GM12864 (cell line): ENCODE data around the gene EIF5.
A peak's percentile ranks its signal among the peaks of the same experiment; 100 is the strongest.

ENCODE experiments used
- DNase-seq: peaks from one replicate; pipeline ENCODE4 v3.0.0-alpha.2; 2011; ENCODE audit warnings: low read depth
- H3K4me3 ChIP-seq: 2 replicates; pipeline ENCODE4 v1.5.1; 2011; ENCODE audit warnings: mild to moderate bottlenecking, low read depth, low read length, control low read depth
- TF ChIP-seq, protein P1 (sequence below): IDR thresholded peaks from 2 replicates; pipeline ENCODE4 v1.5.1; 2011; ENCODE audit warnings: low read depth, mild to moderate bottlenecking, moderate library complexity, low read length, control low read depth, inconsistent platforms; ENCODE audit errors: missing control alignments

Gene EIF5

DNA sequence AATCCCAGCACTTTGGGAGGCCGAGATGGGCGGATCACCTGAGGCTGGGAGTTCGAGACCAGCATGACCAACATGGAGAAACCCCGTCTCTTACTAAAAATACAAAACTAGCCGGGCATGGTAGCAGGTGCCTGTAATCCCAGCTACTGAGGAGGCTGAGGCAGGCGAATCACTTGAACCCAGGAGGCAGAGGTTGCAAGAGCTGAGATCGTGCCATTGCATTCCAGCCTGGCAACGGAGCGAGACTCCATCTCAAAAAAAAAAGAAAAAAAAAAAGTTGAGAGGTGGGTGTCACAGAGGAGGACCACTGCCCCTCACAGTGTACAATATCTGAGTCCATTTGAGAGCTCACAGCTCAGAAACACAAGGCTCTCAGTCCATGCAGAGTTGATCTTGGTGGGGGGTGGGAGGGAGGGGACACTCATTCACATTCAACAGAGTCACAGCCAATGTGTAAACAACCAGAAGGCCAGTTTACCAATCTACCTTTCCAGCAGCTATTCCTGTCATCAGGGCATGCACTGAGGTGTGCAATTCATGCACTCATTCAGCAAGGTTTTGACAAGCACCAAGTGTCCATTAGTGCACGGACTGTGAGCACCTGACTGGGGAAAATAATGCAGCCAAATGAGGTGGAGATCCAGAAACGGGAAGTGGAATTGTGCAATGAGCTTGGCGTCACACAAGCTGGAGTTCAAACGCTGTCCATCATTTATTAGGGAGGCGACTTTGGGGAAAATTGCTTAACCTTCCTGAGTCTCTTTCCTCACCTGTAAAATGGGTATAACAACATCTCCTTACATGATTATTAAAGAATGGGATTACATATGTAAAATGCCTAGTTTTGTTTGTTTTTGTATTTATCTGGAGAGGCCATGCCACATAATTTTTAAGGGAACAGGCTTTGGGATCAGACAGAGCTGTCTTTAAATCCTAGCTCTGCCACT lies 4.4 kb upstream of the EIF5 start:
- TF ChIP-seq, protein P1, sequence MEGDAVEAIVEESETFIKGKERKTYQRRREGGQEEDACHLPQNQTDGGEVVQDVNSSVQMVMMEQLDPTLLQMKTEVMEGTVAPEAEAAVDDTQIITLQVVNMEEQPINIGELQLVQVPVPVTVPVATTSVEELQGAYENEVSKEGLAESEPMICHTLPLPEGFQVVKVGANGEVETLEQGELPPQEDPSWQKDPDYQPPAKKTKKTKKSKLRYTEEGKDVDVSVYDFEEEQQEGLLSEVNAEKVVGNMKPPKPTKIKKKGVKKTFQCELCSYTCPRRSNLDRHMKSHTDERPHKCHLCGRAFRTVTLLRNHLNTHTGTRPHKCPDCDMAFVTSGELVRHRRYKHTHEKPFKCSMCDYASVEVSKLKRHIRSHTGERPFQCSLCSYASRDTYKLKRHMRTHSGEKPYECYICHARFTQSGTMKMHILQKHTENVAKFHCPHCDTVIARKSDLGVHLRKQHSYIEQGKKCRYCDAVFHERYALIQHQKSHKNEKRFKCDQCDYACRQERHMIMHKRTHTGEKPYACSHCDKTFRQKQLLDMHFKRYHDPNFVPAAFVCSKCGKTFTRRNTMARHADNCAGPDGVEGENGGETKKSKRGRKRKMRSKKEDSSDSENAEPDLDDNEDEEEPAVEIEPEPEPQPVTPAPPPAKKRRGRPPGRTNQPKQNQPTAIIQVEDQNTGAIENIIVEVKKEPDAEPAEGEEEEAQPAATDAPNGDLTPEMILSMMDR = no peak
- no peak overlapping the region for H3K4me3 ChIP-seq
- DNase-seq = no peak

DNA sequence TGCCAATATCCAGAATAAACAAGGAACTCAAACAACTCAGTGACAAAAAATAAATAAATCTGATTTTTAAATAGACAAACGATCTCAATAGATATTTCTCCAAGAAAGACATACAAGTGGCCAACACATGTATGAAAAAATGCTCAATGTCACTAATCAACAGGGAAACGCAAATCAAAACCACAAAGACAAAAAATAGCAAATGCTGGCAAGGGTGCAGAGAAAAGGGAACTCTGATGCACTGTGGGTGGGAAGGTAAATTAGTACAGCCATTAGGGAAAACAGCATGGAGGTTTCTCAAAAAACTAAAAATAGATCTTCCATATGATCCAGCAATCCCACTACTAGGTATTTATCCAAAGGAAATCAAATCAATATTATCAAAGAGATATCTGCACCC lies 3.5 kb upstream of the EIF5 start:
- DNase-seq = no peak
- H3K4me3 ChIP-seq = no peak overlapping the region
- TF ChIP-seq, protein P1 = no peak

DNA sequence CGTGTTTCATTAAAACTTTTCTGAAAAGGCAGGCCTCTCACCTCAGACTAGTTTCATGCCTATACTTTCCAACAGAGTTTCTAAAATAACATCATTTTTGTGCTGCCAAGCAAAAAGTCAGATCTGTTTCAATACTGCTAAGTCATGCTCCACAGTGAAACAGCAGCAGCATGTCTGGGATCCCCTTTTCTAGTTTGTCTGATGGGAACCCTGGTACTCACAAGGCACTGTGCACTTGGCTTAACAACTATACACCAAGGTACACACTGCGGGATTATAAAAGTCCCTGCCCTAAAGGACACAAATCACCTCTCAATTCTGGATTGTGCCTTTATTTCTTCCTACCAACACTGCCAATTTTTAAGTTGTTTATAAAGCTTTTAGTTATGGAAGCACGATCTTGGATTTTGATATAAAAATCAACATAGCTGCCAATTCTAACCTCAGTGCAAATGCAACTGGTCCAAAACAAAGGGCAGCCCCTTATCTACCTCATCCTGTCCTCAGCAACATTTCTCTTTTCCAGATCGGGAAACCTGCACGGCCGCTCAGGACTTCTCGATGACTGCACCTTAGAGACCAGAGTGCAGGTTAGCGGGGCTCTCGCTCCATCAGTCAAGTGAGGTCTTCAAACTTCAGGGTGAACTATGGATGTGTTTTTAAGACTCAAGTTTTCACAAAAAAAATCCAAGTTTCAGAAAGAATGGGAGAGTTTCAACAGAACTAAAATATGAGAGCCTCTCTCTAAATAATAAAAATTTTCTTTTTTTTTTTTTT lies 1.7 kb upstream of the EIF5 start:
- H3K4me3 ChIP-seq = peak overlapping the region; percentile 98
- TF ChIP-seq, protein P1 = no peak
- peak; percentile 40 for DNase-seq

DNA sequence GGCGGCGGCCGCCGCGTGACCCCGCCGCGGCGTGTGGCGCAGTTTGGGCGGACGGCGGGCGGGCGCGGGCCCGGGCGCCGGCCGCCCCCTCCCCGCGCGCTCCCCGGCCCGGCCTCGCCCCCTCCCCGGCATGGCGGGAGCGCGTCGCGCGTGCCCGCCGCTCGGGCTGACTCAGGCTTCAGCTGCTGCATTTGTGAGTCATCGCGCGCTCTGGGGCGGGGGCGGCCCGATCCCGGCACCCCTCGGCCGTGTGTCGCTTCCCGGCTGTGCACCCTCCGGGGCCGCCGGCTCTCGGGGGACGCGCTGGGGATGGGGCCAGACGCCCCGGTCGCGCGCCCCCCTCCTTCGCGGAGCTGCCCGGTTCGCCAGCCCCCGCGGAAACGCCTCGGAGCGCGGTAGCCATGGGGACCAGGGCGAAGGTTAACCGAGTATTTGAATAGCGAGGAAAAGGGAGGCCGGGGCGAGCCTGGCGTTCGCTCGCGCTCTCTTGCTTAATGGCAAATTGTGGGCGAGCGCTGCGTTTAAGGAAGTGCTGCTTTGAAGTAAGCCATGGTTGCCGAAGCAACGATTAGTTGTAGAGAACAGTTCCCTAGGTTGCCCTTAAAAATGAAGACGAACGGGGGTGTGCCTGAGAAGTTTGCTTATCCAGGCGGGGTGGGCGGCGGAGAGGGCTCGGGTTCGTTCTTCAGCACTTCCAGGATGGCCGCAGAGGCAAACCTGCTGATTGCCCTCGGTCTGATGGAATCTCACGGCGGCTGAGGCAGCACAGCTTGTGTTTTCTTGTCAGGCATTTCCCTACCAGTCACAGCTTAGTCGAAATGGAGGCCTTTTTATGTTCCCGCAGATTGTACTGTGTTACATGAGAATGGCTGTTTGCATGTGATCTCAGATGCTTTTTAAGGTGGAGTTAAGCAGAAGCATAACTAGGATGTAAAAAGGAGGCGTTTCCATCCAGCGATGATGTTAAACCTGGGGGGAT lies 896 bp downstream of the EIF5 start:
- TF ChIP-seq, protein P1 = no peak
- no peak for DNase-seq
- peak overlapping the region; percentile 98 for H3K4me3 ChIP-seq

DNA sequence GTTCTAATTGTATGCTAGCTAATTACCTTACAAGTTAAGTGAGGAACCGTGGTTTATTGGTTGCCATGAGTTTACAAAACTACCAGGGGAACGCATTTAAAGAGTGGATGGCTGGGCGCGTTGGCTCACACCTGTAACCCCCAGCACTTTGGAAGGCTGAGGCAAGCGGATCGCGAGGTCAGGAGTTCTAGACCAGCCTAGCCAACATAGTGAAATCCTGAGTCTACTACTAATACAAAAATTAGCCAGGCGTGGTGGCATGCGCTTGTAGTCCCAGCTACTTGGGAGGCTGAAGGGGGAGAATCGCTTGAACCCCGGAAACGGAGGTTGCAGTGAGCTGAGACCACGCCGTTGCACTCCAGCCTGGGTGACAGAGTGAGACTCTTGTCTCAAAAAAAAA lies 2.2 kb downstream of the EIF5 start:
- DNase-seq = no peak
- H3K4me3 ChIP-seq = peak overlapping the region; percentile 98; the same call in 1 of the 2 replicates
- TF ChIP-seq, protein P1 = no peak

DNA sequence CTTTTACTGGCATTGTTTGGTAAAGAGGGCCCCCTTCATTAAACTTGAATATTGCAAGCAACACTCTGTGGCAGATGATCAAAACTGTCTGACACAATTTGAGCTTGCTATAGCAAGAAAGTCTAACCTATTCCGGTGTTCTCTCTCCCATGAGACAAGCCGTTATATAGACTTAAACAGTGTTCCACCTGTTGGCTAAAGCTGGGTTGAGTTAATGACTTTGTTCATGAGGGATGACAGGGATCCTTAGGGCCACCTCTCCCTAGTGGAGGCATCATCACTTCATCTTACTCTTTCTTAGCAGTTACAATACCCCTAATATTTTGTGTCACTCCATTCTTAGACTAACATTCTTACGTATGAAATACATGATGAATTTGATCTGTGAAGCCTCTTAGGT lies 3.8 kb downstream of the EIF5 start:
- TF ChIP-seq, protein P1 = no peak
- DNase-seq = no peak

More for the DNA sequence above, 3.8 kb downstream of the EIF5 start:
- no peak overlapping the region for H3K4me3 ChIP-seq
